Upper lobe of left lung (tissue), 4 donors: ENCODE measurements around the gene HS3ST6.

ENCODE experiments used
- CTCF ChIP-seq, 6 experiments: fragments of 450-650 bp in 4 of 6; fragments of 200-600 bp in 2 of 6; sonication (generic) in 2 of 6; IDR thresholded peaks; one replicate each; pipeline ENCODE4 v1.5.1; 2016 to 2019; ENCODE audit warnings: antibody characterized with exemption in 6 of 6
- EP300 ChIP-seq, 4 donors: sonication (generic); formaldehyde crosslinking; IDR thresholded peaks; one replicate each; pipeline ENCODE4 v1.5.1; 2017; ENCODE audit warnings: antibody characterized with exemption in 4 of 4, control low read depth in 2 of 4

- TF ChIP-seq CTCF (IDR thresholded peaks at IDR 0.05) (no peak), EP300 (IDR thresholded peaks at IDR 0.05) (no peak)
Observed at GRCh38 chr16:1917665-1918350, 407 bp downstream of the HS3ST6 start.
